Stomach (tissue), 4 donors: ENCODE data around the gene STK32C.

ENCODE experiments used
- CTCF ChIP-seq, 7 experiments: fragments of 450-650 bp in 4 of 7; fragments of 200-600 bp in 3 of 7; sonication (generic) in 3 of 7; IDR thresholded peaks; one replicate each; pipeline ENCODE4 v1.5.1; 2016 to 2019; ENCODE audit warnings: antibody characterized with exemption in 7 of 7, control low read depth in 2 of 7, mild to moderate bottlenecking in 1 of 7
- EP300 ChIP-seq: sonication (generic); formaldehyde crosslinking; IDR thresholded peaks from one replicate; pipeline ENCODE4 v1.6.1; 2017; ENCODE audit warnings: antibody characterized with exemption
- POLR2A ChIP-seq, 4 donors: fragments of 450-650 bp; IDR thresholded peaks; one replicate each; pipeline ENCODE4 v1.6.1; 2016; ENCODE audit warnings: antibody characterized with exemption in 4 of 4, control low read depth in 2 of 4, mild to moderate bottlenecking in 1 of 4, moderate library complexity in 1 of 4
- POLR2AphosphoS5 ChIP-seq, 3 donors: sonication (generic); formaldehyde crosslinking; IDR thresholded peaks; one replicate each; pipeline ENCODE4 v1.6.1; 2016; ENCODE audit warnings: antibody characterized with exemption in 3 of 3

- TF ChIP-seq CTCF (IDR thresholded peaks at IDR 0.05), result no peak
- TF ChIP-seq POLR2AphosphoS5 (IDR thresholded peaks at IDR 0.05), result no peak
- TF ChIP-seq POLR2A (IDR thresholded peaks at IDR 0.05), result no peak
- no peak for TF ChIP-seq EP300
Measured at GRCh38 chr10:132350391-132350790, 42.6 kb upstream of the STK32C start.
